Panc1 (cell line): Measurements from ENCODE around the gene PELI2.

ENCODE experiments used
- POLR2AphosphoS5 ChIP-seq: IDR thresholded peaks from 2 replicates; pipeline ENCODE4 v1.6.1; 2012; ENCODE audit warnings: mild to moderate bottlenecking, low read depth, low read length, moderate library complexity
- SIN3A ChIP-seq: IDR thresholded peaks from 2 replicates; pipeline ENCODE4 v1.6.1; 2012; ENCODE audit warnings: low read depth, mild to moderate bottlenecking, low read length, moderate library complexity, borderline replicate concordance; ENCODE audit not compliant: insufficient read depth
- TCF7L2 ChIP-seq: IDR thresholded peaks from 2 replicates; pipeline ENCODE4 v1.6.1; 2011; ENCODE audit warnings: mild to moderate bottlenecking, low read depth, low read length, inconsistent platforms
- TF ChIP-seq, protein P1 (sequence below): fragments of 450-650 bp; IDR thresholded peaks from 2 replicates; pipeline ENCODE4 v1.5.1; 2017; ENCODE audit warnings: mild to moderate bottlenecking
- TF ChIP-seq, protein P2 (sequence below), 2 experiments: IDR thresholded peaks; 2 replicates each; pipeline ENCODE4 v1.6.1; 2011 to 2012; ENCODE audit warnings: low read depth in 2 of 2, control low read depth in 1 of 2, low read length in 1 of 2, mild to moderate bottlenecking in 1 of 2, moderate library complexity in 1 of 2; ENCODE audit not compliant: insufficient read depth in 1 of 2

DNA sequence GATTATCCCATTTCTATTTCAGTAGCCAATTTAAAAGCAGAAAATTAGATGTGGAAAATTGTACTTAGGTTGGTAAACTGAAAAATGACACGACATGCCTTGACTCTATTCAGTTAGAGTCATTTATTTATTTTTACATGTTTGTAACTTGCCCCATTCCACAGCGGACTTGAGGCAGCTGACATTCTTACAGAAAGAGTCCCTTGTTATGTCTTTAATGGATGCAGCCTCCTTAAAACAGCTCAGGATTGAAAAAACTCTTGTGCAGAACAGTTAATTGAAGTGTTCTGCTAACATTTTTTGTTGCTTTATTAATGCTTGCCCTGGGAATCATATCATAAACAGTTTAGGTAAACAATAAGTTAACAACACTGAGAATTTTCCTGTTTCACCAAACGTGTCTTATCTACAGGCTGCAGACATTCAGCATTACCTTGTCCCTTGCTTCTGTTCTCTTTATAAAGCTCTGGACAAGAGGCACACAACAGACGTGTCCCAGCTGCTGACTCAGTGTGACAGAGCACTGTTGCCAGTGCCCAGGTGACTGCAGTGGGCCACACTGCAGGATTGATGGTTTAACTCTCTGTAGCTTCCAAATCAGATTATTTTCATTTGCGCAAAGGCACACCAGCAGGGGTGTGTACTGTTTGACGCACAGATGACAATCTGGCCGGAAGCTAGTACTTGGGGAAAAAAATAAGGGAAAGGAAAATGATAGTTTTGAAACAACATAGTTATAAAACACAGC, 101.6 kb downstream of the PELI2 start:
- TF ChIP-seq, protein P1, sequence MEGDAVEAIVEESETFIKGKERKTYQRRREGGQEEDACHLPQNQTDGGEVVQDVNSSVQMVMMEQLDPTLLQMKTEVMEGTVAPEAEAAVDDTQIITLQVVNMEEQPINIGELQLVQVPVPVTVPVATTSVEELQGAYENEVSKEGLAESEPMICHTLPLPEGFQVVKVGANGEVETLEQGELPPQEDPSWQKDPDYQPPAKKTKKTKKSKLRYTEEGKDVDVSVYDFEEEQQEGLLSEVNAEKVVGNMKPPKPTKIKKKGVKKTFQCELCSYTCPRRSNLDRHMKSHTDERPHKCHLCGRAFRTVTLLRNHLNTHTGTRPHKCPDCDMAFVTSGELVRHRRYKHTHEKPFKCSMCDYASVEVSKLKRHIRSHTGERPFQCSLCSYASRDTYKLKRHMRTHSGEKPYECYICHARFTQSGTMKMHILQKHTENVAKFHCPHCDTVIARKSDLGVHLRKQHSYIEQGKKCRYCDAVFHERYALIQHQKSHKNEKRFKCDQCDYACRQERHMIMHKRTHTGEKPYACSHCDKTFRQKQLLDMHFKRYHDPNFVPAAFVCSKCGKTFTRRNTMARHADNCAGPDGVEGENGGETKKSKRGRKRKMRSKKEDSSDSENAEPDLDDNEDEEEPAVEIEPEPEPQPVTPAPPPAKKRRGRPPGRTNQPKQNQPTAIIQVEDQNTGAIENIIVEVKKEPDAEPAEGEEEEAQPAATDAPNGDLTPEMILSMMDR = no peak
- no peak for TF ChIP-seq POLR2AphosphoS5
- no peak for TF ChIP-seq SIN3A
- TF ChIP-seq, protein P2, sequence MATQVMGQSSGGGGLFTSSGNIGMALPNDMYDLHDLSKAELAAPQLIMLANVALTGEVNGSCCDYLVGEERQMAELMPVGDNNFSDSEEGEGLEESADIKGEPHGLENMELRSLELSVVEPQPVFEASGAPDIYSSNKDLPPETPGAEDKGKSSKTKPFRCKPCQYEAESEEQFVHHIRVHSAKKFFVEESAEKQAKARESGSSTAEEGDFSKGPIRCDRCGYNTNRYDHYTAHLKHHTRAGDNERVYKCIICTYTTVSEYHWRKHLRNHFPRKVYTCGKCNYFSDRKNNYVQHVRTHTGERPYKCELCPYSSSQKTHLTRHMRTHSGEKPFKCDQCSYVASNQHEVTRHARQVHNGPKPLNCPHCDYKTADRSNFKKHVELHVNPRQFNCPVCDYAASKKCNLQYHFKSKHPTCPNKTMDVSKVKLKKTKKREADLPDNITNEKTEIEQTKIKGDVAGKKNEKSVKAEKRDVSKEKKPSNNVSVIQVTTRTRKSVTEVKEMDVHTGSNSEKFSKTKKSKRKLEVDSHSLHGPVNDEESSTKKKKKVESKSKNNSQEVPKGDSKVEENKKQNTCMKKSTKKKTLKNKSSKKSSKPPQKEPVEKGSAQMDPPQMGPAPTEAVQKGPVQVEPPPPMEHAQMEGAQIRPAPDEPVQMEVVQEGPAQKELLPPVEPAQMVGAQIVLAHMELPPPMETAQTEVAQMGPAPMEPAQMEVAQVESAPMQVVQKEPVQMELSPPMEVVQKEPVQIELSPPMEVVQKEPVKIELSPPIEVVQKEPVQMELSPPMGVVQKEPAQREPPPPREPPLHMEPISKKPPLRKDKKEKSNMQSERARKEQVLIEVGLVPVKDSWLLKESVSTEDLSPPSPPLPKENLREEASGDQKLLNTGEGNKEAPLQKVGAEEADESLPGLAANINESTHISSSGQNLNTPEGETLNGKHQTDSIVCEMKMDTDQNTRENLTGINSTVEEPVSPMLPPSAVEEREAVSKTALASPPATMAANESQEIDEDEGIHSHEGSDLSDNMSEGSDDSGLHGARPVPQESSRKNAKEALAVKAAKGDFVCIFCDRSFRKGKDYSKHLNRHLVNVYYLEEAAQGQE (IDR thresholded peaks at IDR 0.05; ENCODE audit: insufficient read depth in 1 of 2, low read depth in 2 of 2, low read length in 1 of 2) = no peak
- TF ChIP-seq TCF7L2 = no peak
